SK-N-SH treated with all-trans-retinoic acid at 6 μM for 48 hours (cell line): Measurements from ENCODE around the gene PRKCQ.

Source experiments
- ATAC-seq: fragments of 200-7000 bp; cut with Tn5 transposase; 3 replicates; pipeline ENCODE4 v1.9.1; 2020; ENCODE audit warnings: mild to moderate bottlenecking, moderate library complexity
- ARNTL ChIP-seq: fragments of 450-650 bp; formaldehyde crosslinking; IDR thresholded peaks from 2 replicates; pipeline ENCODE4 v1.5.0; 2020; ENCODE audit warnings: low read depth, mild to moderate bottlenecking, moderate library complexity, borderline replicate concordance
- BACH2 ChIP-seq: fragments of 250-450 bp; sonication (Bioruptor Pico); IDR thresholded peaks from 2 replicates; pipeline ENCODE4 v1.9.0; 2021; ENCODE audit warnings: mild to moderate bottlenecking, borderline replicate concordance
- CREB5 ChIP-seq: fragments of 250-450 bp; sonication (Bioruptor Pico); IDR thresholded peaks from 2 replicates; pipeline ENCODE4 v1.5.1; 2020; ENCODE audit warnings: low read depth, mild to moderate bottlenecking, moderate library complexity
- CSDC2 ChIP-seq: fragments of 250-450 bp; sonication (Bioruptor Pico); IDR thresholded peaks from 2 replicates; pipeline ENCODE4 v1.5.0; 2020; ENCODE audit warnings: mild to moderate bottlenecking, moderate library complexity
- ESRRG ChIP-seq: fragments of 250-450 bp; sonication (Bioruptor Pico); IDR thresholded peaks from 2 replicates; pipeline ENCODE4 v1.6.1; 2021; ENCODE audit warnings: mild to moderate bottlenecking
- GLIS3 ChIP-seq: fragments of 250-450 bp; sonication (Bioruptor Pico); IDR thresholded peaks from 2 replicates; pipeline ENCODE4 v1.5.0; 2020; ENCODE audit warnings: mild to moderate bottlenecking, moderate library complexity
- ISL1 ChIP-seq: fragments of 250-450 bp; sonication (Bioruptor Pico); IDR thresholded peaks from 2 replicates; pipeline ENCODE4 v2.1.2; 2022; ENCODE audit warnings: mild to moderate bottlenecking, moderate library complexity
- OSR1 ChIP-seq: fragments of 250-450 bp; sonication (Bioruptor Pico); IDR thresholded peaks from 2 replicates; pipeline ENCODE4 v1.8.0; 2022; ENCODE audit warnings: moderate library complexity, mild to moderate bottlenecking, inconsistent platforms
- PATZ1 ChIP-seq: fragments of 250-450 bp; sonication (Bioruptor Pico); IDR thresholded peaks from 2 replicates; pipeline ENCODE4 v1.8.0; 2020; ENCODE audit warnings: mild to moderate bottlenecking, moderate library complexity, borderline replicate concordance
- POU6F1 ChIP-seq: fragments of 250-450 bp; sonication (Bioruptor Pico); IDR thresholded peaks from 2 replicates; pipeline ENCODE4 v1.8.0; 2021; ENCODE audit warnings: low read depth, mild to moderate bottlenecking, moderate library complexity, borderline replicate concordance
- PPARA ChIP-seq: fragments of 250-450 bp; sonication (Bioruptor Pico); IDR thresholded peaks from 2 replicates; pipeline ENCODE4 v1.5.0; 2020; ENCODE audit warnings: mild to moderate bottlenecking, borderline replicate concordance
- RARB ChIP-seq: fragments of 250-450 bp; sonication (Bioruptor Pico); IDR thresholded peaks from 2 replicates; pipeline ENCODE4 v1.8.0; 2021; ENCODE audit warnings: mild to moderate bottlenecking, moderate library complexity
- SNAI2 ChIP-seq: fragments of 250-450 bp; sonication (Bioruptor Pico); IDR thresholded peaks from 2 replicates; pipeline ENCODE4 v1.5.0; 2020; ENCODE audit warnings: mild to moderate bottlenecking, moderate library complexity
- TCF4 ChIP-seq: fragments of 250-450 bp; sonication (Bioruptor Pico); IDR thresholded peaks from 2 replicates; pipeline ENCODE4 v1.8.0; 2021; ENCODE audit warnings: mild to moderate bottlenecking, moderate library complexity, borderline replicate concordance
- TOX ChIP-seq: fragments of 250-450 bp; sonication (Bioruptor Pico); IDR thresholded peaks from 2 replicates; pipeline ENCODE4 v1.8.0; 2021; ENCODE audit warnings: mild to moderate bottlenecking, moderate library complexity, borderline replicate concordance
- ZC3H10 ChIP-seq: fragments of 250-450 bp; sonication (Bioruptor Pico); IDR thresholded peaks from 2 replicates; pipeline ENCODE4 v1.5.1; 2021; ENCODE audit warnings: mild to moderate bottlenecking, moderate library complexity
- ZFP3 ChIP-seq: fragments of 250-450 bp; sonication (Bioruptor Pico); IDR thresholded peaks from 2 replicates; pipeline ENCODE4 v1.5.0; 2020; ENCODE audit warnings: mild to moderate bottlenecking, moderate library complexity
- ZFP30 ChIP-seq: fragments of 450-650 bp; formaldehyde crosslinking; IDR thresholded peaks from 2 replicates; pipeline ENCODE4 v1.5.0; 2022; ENCODE audit warnings: mild to moderate bottlenecking, moderate library complexity
- ZNF565 ChIP-seq: fragments of 450-650 bp; formaldehyde crosslinking; conservative IDR thresholded peaks from 2 replicates; pipeline ENCODE4 v1.5.0; 2020; ENCODE audit warnings: low read depth, mild to moderate bottlenecking, moderate library complexity
- ZNF70 ChIP-seq: fragments of 450-650 bp; formaldehyde crosslinking; IDR thresholded peaks from 2 replicates; pipeline ENCODE4 v1.5.0; 2020; ENCODE audit warnings: mild to moderate bottlenecking, moderate library complexity
- ZNF8 ChIP-seq: fragments of 450-650 bp; formaldehyde crosslinking; IDR thresholded peaks from 2 replicates; pipeline ENCODE4 v1.5.0; 2020; ENCODE audit warnings: mild to moderate bottlenecking, moderate library complexity
- TF ChIP-seq, protein P1 (sequence below): fragments of 250-450 bp; sonication (Bioruptor Pico); IDR thresholded peaks from 2 replicates; pipeline ENCODE4 v1.5.1; 2021; ENCODE audit warnings: mild to moderate bottlenecking, moderate library complexity

PRKCQ gene

DNA sequence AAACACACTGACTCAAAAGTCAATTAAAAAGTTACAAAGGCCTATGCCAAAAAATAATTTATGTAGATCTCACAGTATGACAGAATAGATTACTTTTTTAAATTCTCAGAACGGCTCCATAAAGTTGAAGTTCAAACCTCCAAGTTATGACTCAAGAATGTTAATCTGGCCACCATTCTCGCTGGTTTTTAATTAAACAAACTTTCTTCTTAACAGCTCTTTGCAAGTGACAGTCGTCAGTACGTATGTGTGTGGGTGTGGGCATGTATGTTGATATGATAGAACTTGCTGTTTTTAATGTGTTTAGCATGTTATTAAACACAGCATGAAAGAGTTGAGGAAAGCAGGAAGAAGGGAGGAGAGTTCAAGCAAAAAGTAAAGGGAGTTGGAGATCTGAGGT is 18.5 kb downstream of the PRKCQ start:
- no peak for ATAC-seq
- no peak for TF ChIP-seq CREB5 (CRISPR knock-in tag)
- TF ChIP-seq ARNTL (CRISPR knock-in tag), result no peak
- no peak for TF ChIP-seq PATZ1 (CRISPR knock-in tag)
- no peak for TF ChIP-seq ZFP30 (CRISPR knock-in tag)
- TF ChIP-seq RARB, result no peak
- no peak for TF ChIP-seq ESRRG (CRISPR knock-in tag)
- TF ChIP-seq, protein P1, sequence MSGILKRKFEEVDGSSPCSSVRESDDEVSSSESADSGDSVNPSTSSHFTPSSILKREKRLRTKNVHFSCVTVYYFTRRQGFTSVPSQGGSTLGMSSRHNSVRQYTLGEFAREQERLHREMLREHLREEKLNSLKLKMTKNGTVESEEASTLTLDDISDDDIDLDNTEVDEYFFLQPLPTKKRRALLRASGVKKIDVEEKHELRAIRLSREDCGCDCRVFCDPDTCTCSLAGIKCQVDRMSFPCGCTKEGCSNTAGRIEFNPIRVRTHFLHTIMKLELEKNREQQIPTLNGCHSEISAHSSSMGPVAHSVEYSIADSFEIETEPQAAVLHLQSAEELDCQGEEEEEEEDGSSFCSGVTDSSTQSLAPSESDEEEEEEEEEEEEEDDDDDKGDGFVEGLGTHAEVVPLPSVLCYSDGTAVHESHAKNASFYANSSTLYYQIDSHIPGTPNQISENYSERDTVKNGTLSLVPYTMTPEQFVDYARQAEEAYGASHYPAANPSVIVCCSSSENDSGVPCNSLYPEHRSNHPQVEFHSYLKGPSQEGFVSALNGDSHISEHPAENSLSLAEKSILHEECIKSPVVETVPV (CRISPR knock-in tag), result no peak
- no peak for TF ChIP-seq ZFP3 (CRISPR knock-in tag)
- no peak for TF ChIP-seq ZNF565 (CRISPR knock-in tag)
- TF ChIP-seq ZNF70, result no peak
- TF ChIP-seq, all 23 proteins: peak for 0

GRCh38 chr10:6558759-6559461 is 21.2 kb downstream of the PRKCQ start:
- no peak for ATAC-seq
- no peak for TF ChIP-seq BACH2 (CRISPR knock-in tag)
- no peak for TF ChIP-seq TCF4 (CRISPR knock-in tag)
- no peak for TF ChIP-seq ZFP3 (CRISPR knock-in tag)
- TF ChIP-seq ZNF70, result no peak
- no peak for TF ChIP-seq POU6F1 (CRISPR knock-in tag)
- TF ChIP-seq ZNF8 (CRISPR knock-in tag), result no peak
- TF ChIP-seq ISL1, result no peak
- TF ChIP-seq, protein P1 (CRISPR knock-in tag), result no peak
- no peak for TF ChIP-seq TOX (CRISPR knock-in tag)
- no peak for TF ChIP-seq ESRRG (CRISPR knock-in tag)
- TF ChIP-seq CSDC2 (CRISPR knock-in tag), result no peak
- no peak for TF ChIP-seq OSR1
- TF ChIP-seq CREB5 (CRISPR knock-in tag), result no peak
- TF ChIP-seq PPARA (CRISPR knock-in tag), result no peak
- no peak for TF ChIP-seq SNAI2 (CRISPR knock-in tag)
- no peak for TF ChIP-seq ZFP30 (CRISPR knock-in tag)

DNA sequence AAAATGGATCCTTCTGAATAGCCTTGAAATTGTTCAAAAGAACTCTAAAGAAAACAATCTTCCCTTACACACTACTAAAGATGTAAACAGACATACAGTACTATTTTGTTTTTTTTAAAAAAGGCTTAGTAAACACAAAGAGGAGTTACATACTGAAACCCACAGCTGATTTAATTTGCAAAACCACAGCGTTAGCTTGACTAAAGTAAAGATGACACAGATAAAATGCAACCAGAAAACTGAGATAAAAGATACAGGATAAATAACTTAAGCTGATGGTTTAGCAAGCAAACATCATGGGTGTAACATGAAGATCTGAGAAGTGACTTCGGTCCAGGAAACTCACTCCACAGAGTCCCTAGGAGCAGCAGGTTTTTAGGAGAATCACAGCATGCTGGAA is 21.8 kb downstream of the PRKCQ start:
- no peak for ATAC-seq
- no peak for TF ChIP-seq PPARA (CRISPR knock-in tag)
- TF ChIP-seq SNAI2 (CRISPR knock-in tag), result no peak
- TF ChIP-seq CREB5 (CRISPR knock-in tag), result no peak
- TF ChIP-seq BACH2 (CRISPR knock-in tag), result no peak
- TF ChIP-seq ZC3H10 (CRISPR knock-in tag), result no peak
- TF ChIP-seq ARNTL (CRISPR knock-in tag), result no peak
- no peak for TF ChIP-seq OSR1
- no peak for TF ChIP-seq TOX (CRISPR knock-in tag)
- no peak for TF ChIP-seq POU6F1 (CRISPR knock-in tag)
- TF ChIP-seq ESRRG (CRISPR knock-in tag), result no peak
- TF ChIP-seq, protein P1 (CRISPR knock-in tag), result no peak
- TF ChIP-seq GLIS3, result no peak
- TF ChIP-seq ZFP3 (CRISPR knock-in tag), result no peak
- TF ChIP-seq ZNF70, result no peak
- TF ChIP-seq ISL1, result no peak
